HepG2 (cell line): ENCODE results near the gene GCN1. TPM values are rescaled to one million over a fixed set of nuclear protein-coding genes. Genes with fewer than 3 reads are reported as not detected.

ENCODE experiments used
- ARID4A ChIP-seq: sonication (generic); formaldehyde crosslinking; IDR thresholded peaks from 2 replicates; pipeline ENCODE4 v1.5.0; 2020; ENCODE audit warnings: mild to moderate bottlenecking, missing genetic modification reagents, borderline replicate concordance
- ETV5 ChIP-seq: IDR thresholded peaks from 2 replicates; pipeline ENCODE4 v1.6.1; 2018; ENCODE audit warnings: missing biosample characterization, missing genetic modification reagents, inconsistent platforms, borderline replicate concordance
- HMGXB3 ChIP-seq: sonication (generic); formaldehyde crosslinking; IDR thresholded peaks from 2 replicates; pipeline ENCODE4 v1.4.0; 2020; ENCODE audit warnings: missing genetic modification reagents, borderline replicate concordance
- KAT2B ChIP-seq: fragments of 150-350 bp; IDR thresholded peaks from 2 replicates; pipeline ENCODE4 v1.6.1; 2014; ENCODE audit warnings: low read depth, low read length, borderline replicate concordance
- MAFF ChIP-seq: IDR thresholded peaks from 2 replicates; pipeline ENCODE4 v1.6.1; 2011; ENCODE audit warnings: low read depth, low read length, improper control_type of control experiment
- MBD4 ChIP-seq: IDR thresholded peaks from 2 replicates; pipeline ENCODE4 v1.6.1; 2012; ENCODE audit warnings: low read length, inconsistent platforms, borderline replicate concordance
- MLLT10 ChIP-seq: sonication (generic); formaldehyde crosslinking; IDR thresholded peaks from 2 replicates; pipeline ENCODE4 v1.4.0; 2020; ENCODE audit warnings: missing genetic modification reagents
- SAFB2 ChIP-seq: sonication (generic); formaldehyde crosslinking; IDR thresholded peaks from 2 replicates; pipeline ENCODE4 v1.5.1; 2020; ENCODE audit warnings: missing genetic modification reagents, low read depth, mild to moderate bottlenecking, borderline replicate concordance
- SMAD9 ChIP-seq: sonication (generic); formaldehyde crosslinking; IDR thresholded peaks from 2 replicates; pipeline ENCODE4 v1.5.1; 2020; ENCODE audit warnings: mild to moderate bottlenecking, missing genetic modification reagents
- SYNCRIP ChIP-seq: fragments of 200-400 bp; formaldehyde crosslinking; IDR thresholded peaks from 2 replicates; pipeline ENCODE4 v1.6.1; 2018; ENCODE audit warnings: mild to moderate bottlenecking, low read depth, low read length; ENCODE audit not compliant: insufficient read depth
- TGIF2 ChIP-seq: IDR thresholded peaks from 2 replicates; pipeline ENCODE4 v1.6.1; 2016; ENCODE audit warnings: control low read depth, missing compliant biosample characterization
- ZKSCAN1 ChIP-seq: fragments of 150-350 bp; IDR thresholded peaks from 2 replicates; pipeline ENCODE4 v1.6.1; 2014; ENCODE audit warnings: low read length
- ZNF264 ChIP-seq: sonication (generic); formaldehyde crosslinking; IDR thresholded peaks from 2 replicates; pipeline ENCODE4 v1.4.0; 2020; ENCODE audit warnings: missing genetic modification reagents
- polyA plus RNA-seq, 8 experiments: library from polyadenylated mRNA; depleted of rRNA in 3 of 8; stranded (reverse) in 7 of 8; unstranded in 1 of 8; fragments of >200 nt; fragmentation: Illumina TruSeq in 4 of 8; extraction: Trizol in 4 of 8; gene quantifications; 2 replicates each; pipeline versions ENCODE4 v1.2.1 to v1.2.3, GENCODE V29; 2011 to 2016; ENCODE audit warnings: low read depth in 4 of 8, missing spikeins in 1 of 8, mixed read lengths in 1 of 8; ENCODE audit not compliant: insufficient read depth in 1 of 8
- total RNA-seq, 5 experiments: library from RNA; depleted of rRNA; stranded (reverse); fragments of >200 nt; fragmentation: Illumina TruSeq; extraction: Trizol; gene quantifications; 2 replicates each; pipeline ENCODE4 v1.2.3, GENCODE V29; 2016; ENCODE audit warnings: low read depth in 1 of 5
- TF ChIP-seq, protein P1 (sequence below): sonication (generic); formaldehyde crosslinking; IDR thresholded peaks from 2 replicates; pipeline ENCODE4 v1.9.0; 2021; ENCODE audit warnings: missing genetic modification reagents, mild to moderate bottlenecking, borderline replicate concordance
- TF ChIP-seq, protein P2 (sequence below): sonication (generic); formaldehyde crosslinking; IDR thresholded peaks from 2 replicates; pipeline ENCODE4 v1.4.0; 2020; ENCODE audit warnings: missing genetic modification reagents, mild to moderate bottlenecking, borderline replicate concordance

GCN1 gene
- total and polyA plus RNA-seq, 2 of the 13 experiments (the other 11 are each of a cell fraction or from before 2014, with no cell fraction given), result 58.2 to 83.0 TPM

GRCh38 chr12:120228291-120229070, 34.0 kb upstream of the GCN1 start (continued):
- TF ChIP-seq ARID4A (CRISPR knock-in tag), result peak; percentile 79; the same call in 1 of the 2 replicates
- TF ChIP-seq MAFF, result peak; percentile 73
- no peak for TF ChIP-seq MBD4
- peak; percentile 84 for TF ChIP-seq ETV5 (CRISPR knock-in tag)
- no peak for TF ChIP-seq KAT2B
- TF ChIP-seq, protein P1, sequence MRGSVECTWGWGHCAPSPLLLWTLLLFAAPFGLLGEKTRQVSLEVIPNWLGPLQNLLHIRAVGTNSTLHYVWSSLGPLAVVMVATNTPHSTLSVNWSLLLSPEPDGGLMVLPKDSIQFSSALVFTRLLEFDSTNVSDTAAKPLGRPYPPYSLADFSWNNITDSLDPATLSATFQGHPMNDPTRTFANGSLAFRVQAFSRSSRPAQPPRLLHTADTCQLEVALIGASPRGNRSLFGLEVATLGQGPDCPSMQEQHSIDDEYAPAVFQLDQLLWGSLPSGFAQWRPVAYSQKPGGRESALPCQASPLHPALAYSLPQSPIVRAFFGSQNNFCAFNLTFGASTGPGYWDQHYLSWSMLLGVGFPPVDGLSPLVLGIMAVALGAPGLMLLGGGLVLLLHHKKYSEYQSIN (CRISPR knock-in tag), result no peak
- no peak for TF ChIP-seq ZNF264 (CRISPR knock-in tag)
- no peak for TF ChIP-seq ZKSCAN1
- peak; percentile 71; the same call in 1 of the 2 replicates for TF ChIP-seq HMGXB3 (CRISPR knock-in tag)
- peak; percentile 30; the same call in 1 of the 2 replicates for TF ChIP-seq SAFB2 (CRISPR knock-in tag)
- no peak for TF ChIP-seq MLLT10
- TF ChIP-seq SMAD9 (CRISPR knock-in tag), result 0 out of 2 replicates have a peak, but pooled peaks have one; percentile 59
- TF ChIP-seq, protein P2, sequence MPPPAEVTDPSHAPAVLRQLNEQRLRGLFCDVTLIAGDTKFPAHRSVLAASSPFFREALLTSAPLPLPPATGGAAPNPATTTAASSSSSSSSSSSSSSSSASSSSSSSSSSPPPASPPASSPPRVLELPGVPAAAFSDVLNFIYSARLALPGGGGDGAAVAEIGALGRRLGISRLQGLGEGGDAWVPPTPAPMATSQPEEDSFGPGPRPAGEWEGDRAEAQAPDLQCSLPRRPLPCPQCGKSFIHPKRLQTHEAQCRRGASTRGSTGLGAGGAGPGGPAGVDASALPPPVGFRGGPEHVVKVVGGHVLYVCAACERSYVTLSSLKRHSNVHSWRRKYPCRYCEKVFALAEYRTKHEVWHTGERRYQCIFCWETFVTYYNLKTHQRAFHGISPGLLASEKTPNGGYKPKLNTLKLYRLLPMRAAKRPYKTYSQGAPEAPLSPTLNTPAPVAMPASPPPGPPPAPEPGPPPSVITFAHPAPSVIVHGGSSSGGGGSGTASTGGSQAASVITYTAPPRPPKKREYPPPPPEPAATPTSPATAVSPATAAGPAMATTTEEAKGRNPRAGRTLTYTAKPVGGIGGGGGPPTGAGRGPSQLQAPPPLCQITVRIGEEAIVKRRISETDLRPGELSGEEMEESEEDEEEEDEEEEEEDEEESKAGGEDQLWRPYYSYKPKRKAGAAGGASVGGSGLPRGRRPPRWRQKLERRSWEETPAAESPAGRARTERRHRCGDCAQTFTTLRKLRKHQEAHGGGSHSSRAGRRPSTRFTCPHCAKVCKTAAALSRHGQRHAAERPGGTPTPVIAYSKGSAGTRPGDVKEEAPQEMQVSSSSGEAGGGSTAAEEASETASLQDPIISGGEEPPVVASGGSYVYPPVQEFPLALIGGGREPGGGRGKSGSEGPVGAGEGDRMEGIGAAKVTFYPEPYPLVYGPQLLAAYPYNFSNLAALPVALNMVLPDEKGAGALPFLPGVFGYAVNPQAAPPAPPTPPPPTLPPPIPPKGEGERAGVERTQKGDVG, result no peak; the same call in 1 of the 2 replicates
- peak; percentile 38; the same call in 1 of the 2 replicates for TF ChIP-seq TGIF2 (CRISPR knock-in tag)
- no peak for TF ChIP-seq SYNCRIP
